Body of pancreas (tissue), 4 donors: ENCODE measurements around the gene HOTAIR. TPM values are rescaled to one million over a fixed set of nuclear protein-coding genes. Genes with fewer than 3 reads are reported as not detected.

Source experiments
- ATAC-seq: fragments of 150-250 bp; one replicate; pipeline ENCODE4 v1.9.1; 2016
- DNase-seq, 4 donors: peaks; one replicate each; pipeline ENCODE4 v3.0.0-alpha.2; 2019
- H3K27ac ChIP-seq, 4 donors: fragments of 200-600 bp; sonication (generic); 1 replicate in 3 of 4; 2 replicates in 1 of 4; pipeline versions ENCODE4 v1.5.1 to v1.6.1; 2016 to 2019; ENCODE audit warnings: mild to moderate bottlenecking in 1 of 4, mixed read lengths in 1 of 4, moderate library complexity in 1 of 4
- H3K27me3 ChIP-seq, 2 donors: fragments of 200-600 bp; sonication (generic); one replicate each; pipeline ENCODE4 v1.6.0; 2016; ENCODE audit warnings: mild to moderate bottlenecking in 1 of 2
- H3K36me3 ChIP-seq, 2 donors: fragments of 200-600 bp; sonication (generic); replicated peaks in 1 of 2; 2 replicates each; pipeline ENCODE4 v1.5.1; 2016; ENCODE audit warnings: low read depth in 2 of 2; ENCODE audit not compliant: insufficient read depth in 1 of 2
- H3K4me1 ChIP-seq: fragments of 200-600 bp; sonication (generic); one replicate; pipeline ENCODE4 v1.6.0; 2016
- H3K4me3 ChIP-seq, 2 donors: fragments of 200-600 bp; sonication (generic); 1 replicate in 1 of 2; 2 replicates in 1 of 2; pipeline ENCODE4 v1.5.1; 2016 to 2019
- H3K9me3 ChIP-seq, 3 donors: fragments of 200-600 bp; sonication (generic); 1 replicate in 2 of 3; 2 replicates in 1 of 3; pipeline ENCODE4 v1.5.1; 2016
- CTCF ChIP-seq, 7 experiments: fragments of 450-650 bp in 4 of 7; fragments of 200-600 bp in 3 of 7; sonication (generic) in 3 of 7; IDR thresholded peaks; one replicate each; pipeline ENCODE4 v1.5.1; 2016 to 2019; ENCODE audit warnings: antibody characterized with exemption in 7 of 7
- POLR2A ChIP-seq, 3 donors: fragments of 450-650 bp; IDR thresholded peaks; one replicate each; pipeline ENCODE4 v1.6.1; 2016; ENCODE audit warnings: antibody characterized with exemption in 3 of 3, mild to moderate bottlenecking in 2 of 3
- WGBS, 2 donors: methylation state at CpG; one replicate each; pipeline ENCODE4 v1.1.5; 2017; 5-methylcytosine and 5-hydroxymethylcytosine counted together
- intact Hi-C: fragments of 100-400 bp; cut with DNase I; formaldehyde crosslinking; loops from one replicate; pipeline ENCODE4 v1.15.1; 2023
- total RNA-seq, 2 donors: library from RNA; depleted of rRNA; stranded (reverse); fragments of >200 nt; gene quantifications; one replicate each; pipeline ENCODE4 v1.1.0, GENCODE V29; 2016

Gene HOTAIR
- total RNA-seq, 2 donors from 2014 or later: not detected

- no peak overlapping the region for H3K27ac ChIP-seq
- DNase-seq (peak; percentile 65 to 81 (median 68)), ATAC-seq (peak; percentile 89)
- peaks cover 6 to 33% of the 10 kb centered on the region in 2 donors for H3K27me3 ChIP-seq
- intact Hi-C loops: no loop called here
- H3K4me3 ChIP-seq: peak overlapping the region; percentile 8 to 12
- 0 to 5% methylated on average over 3 to 29 of the region's 34 CpGs for WGBS, 2 donors
- peaks cover 25% of the 10 kb centered on the region for H3K4me1 ChIP-seq
- no peaks in the 10 kb centered on the region for H3K9me3 ChIP-seq
- TF ChIP-seq CTCF (IDR thresholded peaks at IDR 0.05): no peak
- peak; percentile 15 to 57 (median 57) for TF ChIP-seq POLR2A (IDR thresholded peaks at IDR 0.05)
- H3K36me3 ChIP-seq: no peaks in the 10 kb centered on the region
Measured at GRCh38 chr12:54017878-54018467, 43.2 kb upstream of the HOTAIR start.

GRCh38 chr12:54017027-54017788 is 42.5 kb upstream of the HOTAIR start:
- ATAC-seq (peak; percentile 58), DNase-seq (peak in 1 of 4 donors; percentile 39)
- no peaks in the 10 kb centered on the region for H3K36me3 ChIP-seq
- WGBS, 2 donors: 2 to 3% methylated on average over 23 to 24 of the region's 24 CpGs
- peaks cover 6 to 33% of the 10 kb centered on the region in 2 donors for H3K27me3 ChIP-seq
- H3K27ac ChIP-seq: no peak overlapping the region
- intact Hi-C loops: no loop called here
- no peaks in the 10 kb centered on the region for H3K9me3 ChIP-seq
- peak in 1 of 7 experiments; percentile 13 for TF ChIP-seq CTCF (IDR thresholded peaks at IDR 0.05)
- no peak for TF ChIP-seq POLR2A (IDR thresholded peaks at IDR 0.05)
- peak overlapping the region in 1 of 2 donors; percentile 12 for H3K4me3 ChIP-seq
- H3K4me1 ChIP-seq: peaks cover 25% of the 10 kb centered on the region

GRCh38 chr12:54016478-54016964 is 41.8 kb upstream of the HOTAIR start:
- Histone ChIP-seq H3K4me3 (no peak overlapping the region), H3K4me1 (peaks cover 25% of the 10 kb centered on the region), H3K27me3 (peaks cover 6 to 35% of the 10 kb centered on the region in 2 donors), H3K27ac (no peak overlapping the region), H3K36me3 (no peaks in the 10 kb centered on the region), H3K9me3 (no peaks in the 10 kb centered on the region)
- DNase-seq (no peak), ATAC-seq (no peak)
- no peak for TF ChIP-seq POLR2A (IDR thresholded peaks at IDR 0.05)
- no peak for TF ChIP-seq CTCF (IDR thresholded peaks at IDR 0.05)
- intact Hi-C loops: no loop called here
- WGBS, 2 donors: 3 to 6% methylated on average over 18 to 25 of the region's 25 CpGs

- Histone ChIP-seq H3K4me1 (peaks cover 25% of the 10 kb centered on the region), H3K9me3 (no peaks in the 10 kb centered on the region), H3K4me3 (no peak overlapping the region), H3K27ac (no peak overlapping the region), H3K27me3 (peaks cover 6 to 39% of the 10 kb centered on the region in 2 donors), H3K36me3 (no peaks in the 10 kb centered on the region)
- TF ChIP-seq POLR2A (IDR thresholded peaks at IDR 0.05) (no peak), CTCF (IDR thresholded peaks at IDR 0.05) (no peak)
- ATAC-seq (no peak), DNase-seq (no peak)
- intact Hi-C loops: no loop called here
- WGBS, 2 donors: 7 to 20% methylated on average over 3 of the region's 3 CpGs
Measured at GRCh38 chr12:54016051-54016450, 41.3 kb upstream of the HOTAIR start.
